ENCODE data around the gene KRTAP4-7.
"Not testable (repeated sequence)": the region's sequence is repeated elsewhere in the genome, so short reads cannot be mapped to it uniquely, and the experiment has no call there.

Gene KRTAP4-7

GRCh38 chr17:41084100-41084856 is at the start of gene KRTAP4-7:
Gene KRTAP4-7 (plus strand): TSS chr17:41084150. CDS start chr17:41084207, 57 bp downstream.
- DNase-seq, result not testable (repeated sequence)

- DNase-seq, result not testable (repeated sequence)
Observed at GRCh38 chr17:41034346-41034935, 49.5 kb upstream of the KRTAP4-7 start, which contains the start of gene KRTAP1-3. Gene KRTAP1-3 (minus strand): TSS chr17:41034874. CDS start chr17:41034821, 53 bp downstream.

DNA sequence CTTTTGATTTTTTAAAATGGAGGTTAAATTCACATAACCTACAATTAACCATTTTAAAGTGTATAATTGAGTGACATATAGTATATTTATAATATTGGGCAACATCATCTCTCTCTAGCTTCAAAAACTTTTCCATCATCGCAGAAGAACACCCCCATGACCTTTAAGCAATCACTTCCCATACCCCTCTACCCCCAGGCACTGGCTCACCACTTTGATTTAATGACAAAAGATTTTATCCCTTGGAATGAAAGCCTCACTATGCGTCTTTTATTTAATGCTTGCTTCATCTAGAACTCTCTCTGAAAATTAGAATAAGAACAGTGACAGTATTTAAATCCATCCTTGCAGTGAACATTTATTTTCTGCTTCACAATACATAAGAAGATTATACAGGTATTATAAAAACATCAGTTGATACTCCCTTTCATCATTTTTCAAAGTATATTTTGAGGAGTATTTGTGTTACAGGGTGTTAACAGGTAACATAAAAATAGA is 46.0 kb upstream of the KRTAP4-7 start:
- DNase-seq, result no peak

- DNase-seq, result not testable (repeated sequence)
Observed at GRCh38 chr17:41040783-41041571, 43.0 kb upstream of the KRTAP4-7 start, which contains the start of gene KRTAP1-1. Gene KRTAP1-1 (minus strand): TSS chr17:41041450. CDS start chr17:41041397, 53 bp downstream.

DNA sequence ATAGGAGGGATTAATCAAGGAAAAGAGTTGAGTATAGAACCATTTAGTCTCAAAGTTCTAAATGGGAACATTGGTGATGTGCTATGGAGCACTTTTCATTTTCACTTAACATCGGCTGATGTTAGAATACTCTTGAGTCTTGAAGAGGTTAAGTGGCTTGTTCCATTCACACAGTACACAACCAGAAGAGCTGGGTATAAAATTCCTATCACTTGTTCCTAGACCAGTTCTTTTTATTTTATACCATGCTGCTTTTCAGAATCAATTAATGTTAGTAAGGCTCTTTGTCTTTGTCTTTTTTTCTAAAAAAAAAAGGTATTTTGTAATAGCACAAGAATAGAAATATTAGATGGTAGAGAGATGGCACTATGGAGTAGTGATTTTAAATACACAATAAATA is 41.0 kb upstream of the KRTAP4-7 start:
- no peak for DNase-seq

GRCh38 chr17:41046735-41047465 is 37.0 kb upstream of the KRTAP4-7 start, which contains the start of gene KRTAP2-1:
Gene KRTAP2-1 (minus strand): TSS chr17:41047316. CDS start chr17:41047267, 49 bp downstream.
- DNase-seq, result not testable (repeated sequence)

DNA sequence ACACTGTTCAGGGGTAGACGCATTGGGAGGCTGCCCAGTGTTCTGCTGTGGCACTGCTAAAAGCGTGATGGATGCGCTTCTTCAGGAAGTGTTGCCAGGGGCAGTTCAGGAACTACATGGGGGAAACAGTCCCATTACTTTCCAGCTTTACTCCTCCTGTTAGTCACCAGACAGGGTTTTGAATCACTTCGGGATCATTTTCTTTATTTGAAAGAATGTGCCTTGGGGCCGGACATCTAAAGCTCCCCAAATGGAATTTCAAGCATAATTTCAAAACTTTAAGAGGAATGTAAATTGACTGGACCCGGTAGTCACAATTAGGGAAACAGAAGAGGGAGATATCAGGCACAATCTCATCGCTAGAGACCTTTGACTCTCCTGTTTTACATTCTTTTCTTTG is 35.5 kb upstream of the KRTAP4-7 start:
- no peak for DNase-seq

- no peak for DNase-seq
Observed at GRCh38 chr17:41049110-41049509, 34.8 kb upstream of the KRTAP4-7 start.

GRCh38 chr17:41052566-41052965 is 31.4 kb upstream of the KRTAP4-7 start:
- DNase-seq, result no peak

DNA sequence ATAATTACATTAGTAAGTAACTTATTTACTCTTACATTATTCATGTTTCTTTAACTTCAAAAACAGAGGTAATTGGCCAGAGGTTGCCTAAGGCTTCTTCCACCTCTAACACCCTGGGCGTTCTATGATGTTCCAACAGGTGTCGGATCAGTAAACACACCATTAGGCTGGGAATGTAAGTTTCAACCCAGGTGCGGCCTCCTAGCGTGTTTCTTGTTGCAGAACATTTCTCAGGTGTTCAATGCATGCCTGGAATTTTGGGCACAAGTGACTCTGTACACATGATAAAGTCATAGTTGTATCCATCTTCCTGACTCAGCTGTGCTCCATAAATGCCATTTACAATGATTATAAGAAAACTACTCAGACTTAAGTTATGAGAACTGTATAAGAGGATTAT is 29.9 kb upstream of the KRTAP4-7 start:
- DNase-seq, result no peak

- DNase-seq, result not testable (repeated sequence)
Observed at GRCh38 chr17:41054556-41054955, 29.4 kb upstream of the KRTAP4-7 start.

- not testable (repeated sequence) for DNase-seq
Observed at GRCh38 chr17:41055130-41055529, 28.8 kb upstream of the KRTAP4-7 start, which contains the start of gene KRTAP2-2. Gene KRTAP2-2 (minus strand): TSS chr17:41055230. CDS start chr17:41055211, 19 bp downstream.

- DNase-seq, result no peak
Observed at GRCh38 chr17:41057547-41057946, 26.4 kb upstream of the KRTAP4-7 start.

DNA sequence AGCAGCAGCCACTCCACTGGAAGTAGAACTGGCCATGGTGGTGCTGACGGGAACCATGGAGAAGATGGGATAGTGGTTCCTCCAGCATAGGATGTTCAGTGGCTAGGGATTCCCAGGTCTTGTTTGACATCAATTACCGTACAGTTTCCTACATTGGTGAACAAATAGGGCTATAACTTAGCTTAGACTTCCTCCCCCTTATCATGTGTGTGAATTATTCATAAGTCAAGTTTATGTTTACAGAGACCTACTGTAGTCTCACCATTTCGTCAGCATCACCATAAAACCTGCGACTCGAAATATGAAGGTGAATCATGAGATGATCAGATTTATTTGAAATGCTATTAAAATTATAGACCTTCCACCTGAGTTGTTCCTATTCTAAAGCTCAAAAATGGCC is 25.2 kb upstream of the KRTAP4-7 start:
- no peak for DNase-seq

- not testable (repeated sequence) for DNase-seq
Observed at GRCh38 chr17:41059276-41060051, 24.5 kb upstream of the KRTAP4-7 start.

DNA sequence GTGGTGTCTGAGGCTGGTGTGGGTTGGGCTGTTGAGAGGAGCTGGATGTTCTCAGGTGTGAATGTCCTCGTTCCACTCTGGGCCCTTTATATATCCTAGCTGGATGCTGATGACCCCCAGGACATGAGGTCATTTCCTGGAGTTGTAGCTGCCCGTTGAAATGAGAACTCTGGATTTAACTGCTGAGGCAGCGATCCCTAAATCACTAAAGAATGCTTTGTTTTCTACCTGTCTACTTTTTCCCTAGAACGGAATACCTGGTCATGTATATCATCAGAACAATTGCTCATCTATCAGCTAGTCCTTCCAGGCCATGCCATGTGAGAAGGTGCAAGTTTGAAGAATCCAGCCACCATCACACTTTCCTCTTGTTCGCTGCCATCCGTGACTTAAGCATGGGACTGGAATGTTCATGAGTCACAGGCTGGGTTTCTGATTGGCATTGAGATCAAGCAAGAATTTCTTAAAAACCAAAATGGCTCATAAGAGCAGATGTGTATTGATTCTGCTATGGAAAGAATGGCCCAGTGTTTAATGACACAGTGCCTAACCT is 23.8 kb upstream of the KRTAP4-7 start, which contains the start of gene KRTAP2-3:
KRTAP2-3 (minus strand) TSS at position 63 of the 553 bp plus-strand sequence. CDS start 64 bp downstream, outside the sequence.
- no peak for DNase-seq

GRCh38 chr17:41061964-41062363 is 22.0 kb upstream of the KRTAP4-7 start:
- DNase-seq, result no peak

GRCh38 chr17:41063449-41063848 is 20.5 kb upstream of the KRTAP4-7 start:
- no peak for DNase-seq

- no peak for DNase-seq
Observed at GRCh38 chr17:41064301-41064700, 19.6 kb upstream of the KRTAP4-7 start.

GRCh38 chr17:41065016-41065689 is 18.8 kb upstream of the KRTAP4-7 start:
- DNase-seq, result not testable (repeated sequence)

Measured in activated CD4-positive, alpha-beta T cell treated with anti-CD3 and anti-CD28 coated beads, Interleukin-2, amount 50 U/mL, for 4 hours (primary cell).